ENCODE data around the gene MEF2B.

MEF2B gene

GRCh38 chr19:19098703-19099632, 71.1 kb downstream of the MEF2B start:
- no peak for DNase-seq (ENCODE audit: low read depth in 2 of 2)

DNA sequence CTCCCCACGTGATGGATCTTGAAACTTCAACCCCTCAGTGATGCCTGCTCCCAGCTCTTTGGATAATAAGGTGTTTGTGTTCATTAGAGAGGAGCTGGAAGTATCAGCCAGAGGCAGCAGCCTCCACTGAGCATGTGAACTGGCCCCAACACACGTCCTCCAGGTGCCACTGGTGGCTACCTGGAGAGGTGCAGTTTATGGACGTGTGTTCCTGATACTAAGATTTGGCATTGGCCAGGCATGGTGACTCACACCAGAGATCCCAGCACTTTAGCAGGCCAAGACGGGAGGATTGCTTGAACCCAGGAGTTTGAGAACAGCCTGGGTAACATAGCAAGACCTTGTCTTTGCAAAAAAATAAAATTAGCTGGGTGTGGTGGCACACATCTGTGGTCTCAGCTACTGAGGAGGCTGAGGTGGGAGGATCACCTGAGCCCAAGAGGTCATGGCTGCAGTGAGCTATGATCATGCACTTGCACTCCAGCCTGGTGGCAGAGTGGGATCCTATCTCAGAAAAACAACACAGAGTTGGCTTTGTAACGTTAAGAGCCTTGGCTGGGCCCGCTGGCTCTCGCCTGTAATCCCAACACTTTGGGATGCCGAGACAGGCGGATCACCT, 71.9 kb downstream of the MEF2B start:
- no peak for DNase-seq (ENCODE audit: low read depth in 2 of 2)

GRCh38 chr19:19096641-19097627, 73.1 kb downstream of the MEF2B start:
- no peak for DNase-seq (ENCODE audit: low read depth in 2 of 2)

DNA sequence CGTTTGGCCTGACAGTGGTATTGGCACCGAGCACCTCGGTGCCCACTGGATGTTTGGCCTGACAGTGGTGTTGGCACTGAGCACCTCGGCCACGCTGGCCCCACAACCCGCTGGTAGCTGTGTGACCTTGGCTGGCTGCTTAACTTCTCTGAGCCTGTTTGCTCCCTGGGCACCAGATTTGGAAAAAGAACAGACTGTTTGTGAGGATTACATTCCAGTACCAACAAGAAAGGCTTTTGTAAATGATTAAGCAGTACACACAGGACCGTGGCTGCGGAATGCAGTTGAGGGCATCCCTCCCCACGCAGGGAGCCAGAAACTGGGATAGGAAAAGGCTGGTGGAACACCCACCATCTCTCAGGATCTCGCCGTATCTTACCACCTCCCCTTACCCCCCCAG, 74.4 kb downstream of the MEF2B start:
- no peak for DNase-seq (ENCODE audit: low read depth in 2 of 2)
